Activated CD4-positive, alpha-beta T cell treated with anti-CD3 and anti-CD28 coated beads, Interleukin-2, amount 50 U/mL, for 16 hours (primary cell): ENCODE data around the gene CARF.

ENCODE experiments used
- DNase-seq: peaks from one replicate; pipeline ENCODE4 v3.0.0-alpha.2; 2020

The CARF gene

GRCh38 chr2:203021991-203022390 lies 109.9 kb downstream of the CARF start:
- no peak for DNase-seq

- DNase-seq = no peak
These were observed 110.7 kb downstream of the CARF start for GRCh38 chr2:203022751-203023150.

GRCh38 chr2:203025592-203025991 lies 113.5 kb downstream of the CARF start:
- no peak for DNase-seq

DNA sequence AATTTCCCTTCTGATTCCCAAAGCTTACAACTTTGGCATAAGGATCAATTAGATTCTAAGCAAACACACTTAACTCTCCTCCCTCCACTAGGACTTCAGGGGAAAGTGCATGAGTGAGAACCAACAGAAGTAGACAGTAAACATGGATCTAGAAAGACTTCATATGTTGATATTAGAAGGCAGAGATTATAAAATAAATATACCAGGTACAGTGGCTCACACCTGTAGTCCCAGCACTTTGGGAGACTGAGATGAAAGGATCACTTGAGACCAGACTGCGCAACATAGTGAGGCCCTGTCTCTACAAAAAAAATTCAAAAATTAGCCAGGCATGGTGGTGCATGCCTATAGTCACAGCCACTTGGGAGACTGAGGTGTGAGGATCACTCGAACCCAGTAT lies 118.5 kb downstream of the CARF start:
- DNase-seq = no peak

DNA sequence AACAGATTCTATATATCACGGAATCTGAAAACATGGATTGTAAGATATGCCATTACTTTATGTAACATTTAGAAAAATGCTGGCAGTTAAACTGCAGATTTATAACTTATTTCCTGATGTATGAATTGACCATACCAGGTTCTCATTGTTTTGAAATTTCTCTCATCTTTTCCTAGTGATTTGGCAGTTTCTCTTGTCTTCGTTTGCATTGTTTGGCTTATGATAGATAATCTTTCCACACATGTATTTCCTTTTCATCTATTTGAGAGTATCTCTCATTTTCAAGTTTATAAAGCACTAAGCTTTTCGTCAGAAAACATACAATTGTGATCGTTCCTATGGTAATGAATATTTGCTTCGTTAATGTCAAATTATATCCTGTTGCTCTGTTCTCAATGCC lies 118.9 kb downstream of the CARF start:
- no peak for DNase-seq

DNA sequence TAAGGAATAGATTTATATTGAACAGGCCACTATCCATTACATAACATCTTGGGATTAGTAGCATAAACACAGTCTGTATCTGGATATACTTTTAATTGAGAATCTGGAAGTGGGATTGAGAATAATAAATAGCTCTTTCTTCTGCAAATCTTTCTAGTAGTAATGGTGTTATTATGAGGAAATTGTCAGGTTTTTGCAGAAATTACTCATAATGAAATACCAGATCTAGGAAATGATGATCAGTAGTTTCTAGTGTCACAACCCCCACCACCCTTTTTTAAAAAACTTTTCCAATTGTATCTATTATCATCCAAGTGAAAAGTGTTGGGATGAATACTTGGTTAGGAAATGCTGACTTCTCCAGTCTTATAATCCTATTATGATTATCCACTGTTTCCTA lies 121.3 kb downstream of the CARF start:
- peak; percentile 21 for DNase-seq

DNA sequence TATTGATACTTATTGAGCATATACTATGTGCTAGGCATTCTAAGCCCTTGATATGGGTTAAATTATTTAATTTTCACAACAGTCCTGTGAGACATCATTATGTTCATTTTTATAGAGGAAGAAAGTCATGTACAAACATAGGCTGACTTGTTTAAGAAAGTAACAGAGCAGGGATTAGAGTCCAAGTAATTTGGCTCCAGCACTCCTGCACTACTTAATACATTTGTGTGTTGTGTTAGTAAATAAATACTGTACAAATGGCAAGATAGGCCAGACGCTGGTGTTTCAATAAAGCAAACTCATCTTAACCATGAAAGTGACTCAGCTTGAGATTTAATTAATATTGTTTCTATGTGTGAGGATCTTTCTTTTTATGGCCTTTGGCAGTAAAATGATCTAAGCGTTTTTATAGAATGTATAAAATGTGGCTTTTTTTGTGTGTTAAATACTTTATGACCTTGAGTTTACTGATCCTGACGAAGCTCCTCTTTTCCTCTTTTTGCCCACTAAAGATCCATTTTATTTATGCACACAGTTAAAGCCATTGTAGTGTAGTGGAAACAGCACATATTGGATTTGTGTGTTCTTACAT lies 123.9 kb downstream of the CARF start:
- DNase-seq = no peak
